GM18517 (cell line): ENCODE results near the gene CCDC167.
"Not testable (repeated sequence)": the region's sequence is repeated elsewhere in the genome, so short reads cannot be mapped to it uniquely, and the experiment has no call there.

Experiments
- ATAC-seq: cut with Tn5 transposase; IDR thresholded peaks from one replicate; pipeline ENCODE4 v1.9.1; 2021; ENCODE audit warnings: mild to moderate bottlenecking, moderate library complexity; ENCODE audit not compliant: unreplicated experiment

CCDC167 gene

DNA sequence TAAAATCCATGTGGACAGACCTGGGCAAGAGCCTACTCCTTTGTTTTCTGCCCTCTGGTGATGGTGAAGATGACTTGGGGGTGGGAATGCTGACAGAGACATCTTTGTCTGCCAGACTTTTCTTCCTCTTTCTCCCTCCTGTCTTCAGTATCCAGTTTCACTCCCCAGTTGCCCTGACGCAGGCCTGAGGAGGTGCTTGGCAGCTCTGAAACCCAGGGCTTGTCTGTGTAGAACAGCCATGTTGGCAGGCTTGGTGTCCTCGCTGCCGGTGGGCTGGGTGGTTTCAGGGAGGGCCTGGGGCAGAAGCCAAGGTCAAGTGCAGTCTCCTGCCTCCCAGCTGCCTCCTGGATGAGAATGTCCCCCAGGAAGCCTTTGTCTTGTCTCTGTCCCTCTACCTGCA, 22.5 kb downstream of the CCDC167 start:
- ATAC-seq, result no peak

DNA sequence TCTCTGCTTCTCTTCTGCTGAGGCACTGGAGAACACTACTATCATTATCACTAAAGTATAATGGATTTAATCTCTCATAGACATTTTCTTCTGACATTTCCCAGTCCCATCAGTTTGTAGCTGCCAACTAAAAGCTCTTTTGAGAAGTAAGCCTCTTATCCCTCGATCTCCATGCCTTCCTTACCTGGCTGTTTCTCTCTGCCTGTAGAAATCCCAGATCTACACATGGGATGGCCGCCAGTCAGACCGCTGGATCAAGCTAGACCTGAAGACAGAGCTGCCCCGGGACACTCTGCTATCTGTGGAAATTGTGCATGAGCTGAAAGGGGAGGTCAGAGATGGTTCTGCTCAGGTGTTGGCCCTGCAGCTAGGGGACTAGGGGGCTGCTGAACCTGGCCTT, 25.4 kb downstream of the CCDC167 start:
- ATAC-seq, result no peak

DNA sequence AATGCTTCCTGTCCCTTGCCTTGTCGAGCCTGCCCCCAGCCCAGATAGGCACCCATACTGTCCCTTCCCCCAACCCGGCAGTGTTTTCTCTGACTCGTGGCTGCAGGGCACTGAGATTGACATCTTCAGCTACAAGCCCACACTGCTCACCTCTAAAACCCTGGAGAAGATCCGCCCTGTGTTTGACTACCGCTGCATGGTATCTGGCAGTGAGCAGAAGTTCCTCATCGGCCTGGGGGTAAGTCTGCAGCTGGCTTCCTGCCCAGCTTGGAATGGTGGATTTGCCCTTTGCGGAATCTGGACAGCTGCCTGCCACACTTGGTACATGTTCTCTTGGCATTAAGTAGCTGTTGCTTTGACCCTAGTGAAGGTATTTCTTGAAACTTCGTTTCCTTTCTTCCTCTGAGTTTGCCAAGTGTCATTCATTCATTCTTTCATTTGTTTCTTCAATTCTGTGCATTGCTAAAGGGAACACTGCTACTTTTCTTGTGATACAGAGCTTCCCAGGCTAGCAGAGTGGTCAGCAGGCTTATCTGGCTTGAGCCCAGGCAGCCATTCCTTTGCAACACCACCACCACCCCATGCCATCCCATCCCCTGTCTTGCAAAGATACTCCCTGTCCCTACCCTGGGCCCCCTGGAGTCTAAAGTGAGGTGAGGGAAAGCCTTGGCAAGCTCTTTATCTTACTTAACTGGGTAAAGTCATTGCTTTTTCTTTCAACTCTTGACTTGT, 26.2 kb downstream of the CCDC167 start:
- ATAC-seq, result no peak

DNA sequence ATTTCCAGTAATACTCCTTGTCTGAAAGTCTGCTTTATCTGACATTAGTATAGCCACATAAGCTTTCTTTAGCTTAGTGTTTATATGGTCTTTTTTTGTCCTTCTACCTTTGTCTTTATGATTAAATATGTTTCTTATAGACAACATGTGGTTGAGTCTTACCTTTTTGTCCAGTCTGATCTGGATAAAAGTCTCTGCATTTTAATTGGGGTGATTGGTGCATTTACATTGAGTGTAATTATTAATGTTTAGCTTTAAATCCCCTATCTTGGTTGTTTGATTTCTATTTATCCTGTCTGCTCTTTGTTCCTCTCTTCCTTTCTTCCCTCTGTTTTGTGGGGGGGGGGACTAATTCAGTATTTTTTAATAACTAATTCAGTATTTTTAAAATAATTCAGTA, 32.0 kb downstream of the CCDC167 start:
- ATAC-seq, result no peak

DNA sequence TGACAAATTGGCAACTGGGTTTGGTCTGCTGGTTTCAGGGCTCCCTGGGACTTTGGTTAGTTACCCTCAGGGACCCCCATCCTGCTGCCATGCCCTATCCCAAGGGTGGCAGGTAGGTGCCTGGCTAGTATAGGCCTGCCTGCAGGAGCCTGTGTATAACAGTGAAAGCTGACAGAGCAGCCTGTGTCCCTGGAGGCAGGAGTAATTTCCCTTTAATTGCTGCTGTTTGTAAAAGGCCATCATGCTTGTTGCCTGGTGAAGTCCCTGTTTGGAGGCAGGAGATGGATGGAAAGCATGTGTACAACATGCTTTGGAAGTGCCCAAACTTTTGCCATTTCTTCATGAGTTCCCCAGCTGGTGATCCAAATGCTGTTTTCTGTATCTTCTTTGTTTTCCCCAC, 36.6 kb downstream of the CCDC167 start:
- ATAC-seq, result no peak

DNA sequence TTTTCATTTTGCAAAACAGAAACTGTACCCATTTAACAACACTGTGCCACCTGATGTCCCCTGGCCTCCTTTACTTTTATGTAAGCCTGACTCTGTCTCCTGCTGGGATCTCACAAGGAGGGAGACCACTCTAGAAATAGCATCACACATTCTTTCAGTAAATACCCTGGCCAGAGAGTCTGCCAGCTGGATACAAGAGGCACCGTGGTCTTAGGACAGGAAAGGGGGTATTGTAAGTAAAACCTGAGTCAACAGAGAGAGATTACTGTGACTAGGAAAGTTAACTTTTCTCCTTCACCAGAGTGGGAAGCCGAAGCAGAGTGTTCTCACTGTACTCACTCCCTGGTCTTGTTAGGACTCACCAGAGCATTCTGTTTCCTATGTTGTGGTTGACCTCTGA, 38.9 kb downstream of the CCDC167 start:
- no peak for ATAC-seq

DNA sequence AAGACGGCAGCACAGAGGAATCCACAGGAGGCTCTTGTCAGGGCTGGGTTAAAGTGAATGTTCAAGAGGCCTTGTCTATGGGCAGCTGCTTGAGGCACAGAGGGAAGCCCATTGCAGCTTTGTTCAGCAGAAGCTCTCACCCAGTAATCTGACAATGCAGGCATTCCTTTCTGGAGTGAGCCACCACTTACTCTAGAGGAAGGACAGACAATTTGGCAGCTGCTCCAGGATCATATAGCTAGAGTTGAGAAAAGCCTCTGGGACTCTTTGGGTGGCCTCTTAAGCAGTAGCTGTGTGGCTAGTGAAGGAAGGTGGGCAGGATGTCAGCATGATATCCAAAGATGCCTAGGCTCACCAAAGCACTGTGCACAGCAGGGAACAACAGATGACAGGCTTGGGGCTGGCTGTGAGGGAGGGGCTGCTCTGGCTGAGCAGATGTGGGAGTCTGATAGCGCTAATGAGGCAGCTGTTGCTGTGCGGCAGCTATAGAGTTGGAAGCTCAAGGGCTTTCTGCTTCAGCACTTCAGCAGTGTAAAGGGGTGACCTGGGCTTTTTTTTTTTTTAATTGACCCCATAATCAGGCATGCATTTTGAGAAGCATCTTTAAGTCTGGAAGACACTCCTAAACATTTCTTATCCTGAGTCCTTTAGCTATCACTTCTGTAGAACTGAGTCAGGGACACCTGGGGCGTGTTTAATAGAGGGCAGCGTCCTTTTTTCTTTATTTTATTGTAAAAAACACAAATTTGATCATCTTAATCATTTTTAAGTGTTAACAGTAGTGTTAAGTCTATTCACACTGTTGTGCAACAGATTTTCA, 39.5 kb downstream of the CCDC167 start:
- no peak for ATAC-seq

DNA sequence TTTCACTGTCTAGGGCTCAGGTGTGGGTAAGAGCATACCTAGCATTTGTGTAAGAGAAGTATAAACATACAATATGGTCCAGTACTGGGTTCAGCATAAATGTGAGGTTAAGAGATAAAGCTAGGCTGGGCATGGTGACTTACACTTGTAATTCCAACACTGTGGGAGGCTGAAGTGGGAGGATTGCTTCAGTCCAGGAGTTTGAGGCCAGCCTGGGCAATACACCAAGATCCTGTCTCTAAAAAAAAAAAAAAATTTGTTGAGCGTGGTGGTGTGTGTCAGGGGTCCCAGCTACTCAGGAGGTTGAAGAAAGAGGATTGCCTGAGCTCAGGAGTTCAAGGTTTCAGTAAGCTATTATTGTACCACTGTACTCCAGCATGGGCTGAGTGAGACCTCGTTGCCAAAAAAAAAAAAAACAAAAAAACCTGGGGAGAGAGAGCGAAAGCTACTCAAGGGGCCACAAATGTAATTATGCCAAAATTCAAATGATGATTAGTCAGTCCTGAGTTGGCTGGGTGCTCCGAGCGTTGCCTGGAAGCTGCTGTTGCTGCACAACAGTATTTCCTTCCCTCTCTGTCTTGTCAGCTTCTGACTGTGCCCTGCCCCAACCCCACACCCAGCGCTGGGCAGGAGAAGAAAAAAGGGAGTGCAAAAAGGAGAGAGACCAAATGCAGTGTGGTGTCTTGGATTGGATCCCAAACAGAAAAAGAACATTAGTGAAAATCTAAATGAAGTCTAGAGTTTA, 42.7 kb downstream of the CCDC167 start:
- ATAC-seq, result no peak

DNA sequence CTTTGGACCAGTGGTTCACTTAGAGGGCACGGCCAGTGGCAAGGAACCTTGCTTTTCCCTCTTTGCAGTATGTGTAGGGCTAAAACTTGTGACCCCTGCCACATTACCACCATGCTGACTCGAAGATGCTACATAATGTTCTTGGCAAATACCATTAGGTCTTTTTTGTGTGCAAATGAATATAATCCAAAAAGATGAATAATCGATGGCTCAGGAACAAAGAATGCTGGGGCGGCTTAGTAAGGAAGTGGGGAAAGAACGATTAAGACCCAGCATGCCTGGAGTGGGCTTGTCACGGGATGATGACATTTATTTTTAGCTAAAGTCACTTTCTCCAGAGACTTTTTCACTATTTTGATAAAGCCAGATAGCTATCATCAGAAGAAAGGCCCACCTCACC, 43.6 kb downstream of the CCDC167 start:
- no peak for ATAC-seq

DNA sequence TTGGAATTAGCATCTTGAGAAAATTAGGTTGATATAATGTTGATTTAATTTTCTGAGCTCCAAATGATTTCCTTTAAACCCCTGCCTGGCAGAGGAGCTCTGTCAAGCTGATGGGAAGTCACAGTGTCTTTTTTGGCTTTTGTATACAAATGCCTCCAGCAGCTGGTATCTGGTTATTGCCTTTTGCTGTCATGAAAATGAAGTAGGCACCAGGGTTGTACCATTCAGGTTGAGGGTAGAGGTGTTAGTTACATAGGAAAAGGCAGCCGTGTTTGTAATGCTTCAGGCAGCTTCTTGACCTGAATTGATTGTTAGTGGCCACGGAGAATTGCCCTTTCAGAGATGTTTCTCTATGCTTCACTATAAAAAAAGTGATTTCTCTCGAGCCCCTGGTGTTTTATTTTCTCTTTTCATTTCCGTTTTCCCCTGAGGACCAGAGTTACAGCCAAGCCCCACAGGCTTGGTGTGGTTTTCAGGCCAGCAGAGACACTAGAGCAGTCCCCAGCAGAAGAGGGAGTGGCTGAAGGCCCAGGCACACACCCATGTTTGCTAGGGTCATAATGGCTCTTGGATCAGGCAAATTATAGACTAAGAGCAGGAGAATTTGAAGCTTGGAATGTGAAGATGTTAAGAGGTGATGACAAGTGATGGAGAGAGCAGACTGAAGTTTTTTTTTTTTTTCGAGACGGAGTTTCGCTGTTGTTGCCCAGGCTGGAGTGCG, 45.1 kb downstream of the CCDC167 start:
- ATAC-seq, result no peak

DNA sequence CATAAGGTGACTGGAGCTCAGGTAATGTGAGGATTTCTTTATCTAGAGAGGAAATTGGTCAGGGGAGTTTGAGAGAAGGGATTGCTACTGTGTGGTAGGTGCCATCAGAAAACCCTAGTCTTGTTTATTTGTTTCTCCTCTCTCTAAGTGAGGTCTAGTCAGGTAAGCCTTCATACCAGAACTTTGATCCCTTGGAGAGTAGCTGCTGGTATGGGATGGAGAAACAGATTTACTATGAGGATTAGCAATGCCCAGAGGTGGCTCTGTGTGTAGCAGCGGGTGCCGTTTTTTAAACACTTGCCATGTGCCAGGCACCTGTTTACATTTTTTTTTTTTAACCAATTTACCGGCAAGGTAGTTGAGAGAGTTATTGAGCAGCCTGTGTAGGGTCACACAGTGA, 47.2 kb downstream of the CCDC167 start:
- no peak for ATAC-seq

DNA sequence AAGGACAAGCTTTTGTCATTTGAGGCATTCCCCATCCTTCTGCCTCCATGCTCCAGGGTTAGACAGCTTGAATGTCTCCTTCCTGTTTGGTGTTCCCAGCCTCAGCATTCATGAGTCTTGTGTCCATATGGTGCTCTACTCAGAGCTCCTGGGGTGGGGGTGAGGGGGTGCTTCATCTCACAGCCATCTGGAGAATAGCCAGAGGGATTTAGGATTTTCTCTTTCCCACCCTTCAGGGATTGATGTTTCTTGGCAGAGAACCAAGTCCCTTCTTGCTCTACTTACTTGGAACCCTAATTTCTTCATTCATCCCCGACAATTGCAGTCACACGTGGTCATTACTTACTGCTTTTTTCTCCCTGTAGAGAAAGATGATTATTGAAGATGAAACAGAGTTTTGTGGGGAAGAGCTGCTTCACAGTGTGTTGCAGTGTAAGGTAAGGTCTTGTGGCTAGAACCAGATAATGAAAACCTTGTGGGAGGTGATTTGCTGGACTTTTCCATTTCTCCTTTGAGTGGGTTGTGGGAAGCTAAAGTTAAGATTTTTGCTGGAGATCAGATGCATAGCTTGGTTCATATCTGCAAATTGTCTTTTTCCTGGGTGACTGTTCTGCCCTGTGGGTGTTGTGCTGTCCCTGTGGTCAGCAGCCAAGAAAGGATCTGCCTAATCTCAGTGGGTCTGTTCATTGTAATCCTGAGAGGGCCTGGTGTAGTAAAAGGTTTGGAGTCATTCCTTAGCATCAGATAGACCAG, 48.1 kb downstream of the CCDC167 start:
- no peak for ATAC-seq

DNA sequence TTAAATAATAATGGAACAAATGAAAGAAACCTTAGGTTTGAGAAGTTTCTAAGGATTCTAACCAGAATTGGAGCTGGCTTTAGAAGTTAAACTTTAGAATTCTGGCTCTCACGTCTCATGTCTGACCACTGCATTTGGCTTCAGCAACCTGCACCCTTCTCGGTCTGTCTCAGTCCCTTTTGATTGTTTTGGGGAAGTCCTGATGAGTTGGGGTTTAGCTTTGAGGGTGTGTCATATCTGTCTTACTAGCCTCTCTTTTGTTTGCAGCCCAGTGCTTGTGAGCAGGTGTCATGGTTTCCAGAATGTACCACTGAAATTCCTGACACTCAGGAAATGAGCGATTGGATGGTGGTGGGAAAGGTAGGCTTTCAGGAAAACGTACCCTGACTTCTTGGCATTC, 49.7 kb downstream of the CCDC167 start:
- ATAC-seq, result no peak

DNA sequence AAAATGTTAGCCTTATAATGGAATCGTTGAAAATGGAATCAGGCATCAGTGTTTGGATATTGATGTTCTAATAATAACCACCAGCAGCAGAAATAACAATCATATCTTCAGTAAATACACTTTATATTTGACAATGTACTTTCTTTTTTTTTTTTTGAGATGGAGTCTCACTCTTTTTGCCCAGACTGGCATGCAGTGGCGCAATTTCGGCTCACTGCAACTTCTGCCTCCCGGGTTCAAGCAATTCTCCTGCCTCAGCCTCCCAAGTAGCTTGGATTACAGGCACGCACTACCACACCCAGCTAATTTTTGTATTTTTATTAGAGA, 56.5 kb downstream of the CCDC167 start:
- not testable (repeated sequence) for ATAC-seq

DNA sequence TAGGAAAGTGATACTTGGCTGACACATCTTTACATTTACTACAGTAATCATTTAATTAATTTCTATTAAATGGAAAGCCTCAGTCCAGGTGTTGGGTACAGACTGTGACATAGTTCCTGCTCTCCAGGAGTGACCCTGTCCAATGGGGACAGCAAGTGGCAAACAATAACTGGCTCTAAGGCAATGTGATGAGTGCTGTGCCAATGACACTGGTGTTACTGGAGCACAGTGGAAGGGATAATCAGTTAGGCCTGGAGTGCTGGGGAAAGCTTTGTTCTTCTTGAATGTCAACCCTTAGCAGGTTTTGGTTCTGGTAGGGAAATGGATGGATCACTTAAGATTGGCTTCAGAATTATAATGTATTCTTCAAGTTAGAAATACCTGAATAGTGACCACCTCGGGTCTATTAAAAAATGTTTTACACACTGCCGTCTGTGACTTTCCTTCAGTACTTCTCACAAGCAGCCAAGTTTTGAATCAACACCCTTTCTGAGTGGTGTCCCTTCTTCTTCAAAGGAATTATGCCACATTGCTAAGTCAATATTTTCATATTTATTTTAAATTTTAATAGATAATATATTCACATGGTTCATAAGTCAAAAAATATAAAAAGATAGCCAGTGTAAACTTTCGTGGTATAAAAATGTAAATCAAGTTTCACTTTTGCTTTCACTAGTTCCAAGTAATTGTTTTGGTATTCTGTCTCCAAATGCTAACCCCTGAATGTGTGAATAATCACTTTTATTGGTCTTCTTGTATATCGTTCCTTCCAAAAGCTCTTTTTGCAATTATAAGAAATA, 57.1 kb downstream of the CCDC167 start:
- no peak for ATAC-seq

DNA sequence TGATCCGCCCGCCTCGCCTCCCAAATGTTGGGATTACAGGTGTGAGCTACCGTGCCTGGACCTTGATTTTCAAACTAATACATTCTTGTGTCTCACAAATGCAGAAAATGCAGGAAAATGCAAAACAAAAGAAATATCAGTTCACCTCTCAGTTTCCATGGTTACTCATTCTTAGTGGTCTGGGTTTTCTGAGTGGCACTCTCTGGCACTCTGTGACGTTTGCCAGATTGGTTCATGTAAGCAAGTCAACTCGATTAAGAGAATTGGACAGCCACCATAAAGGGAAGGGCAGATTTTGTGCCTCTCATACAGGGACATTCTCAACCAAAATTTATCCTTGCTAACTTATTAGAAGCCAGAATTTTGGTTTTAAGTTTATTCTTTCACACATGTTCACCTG, 58.0 kb downstream of the CCDC167 start:
- ATAC-seq, result no peak

DNA sequence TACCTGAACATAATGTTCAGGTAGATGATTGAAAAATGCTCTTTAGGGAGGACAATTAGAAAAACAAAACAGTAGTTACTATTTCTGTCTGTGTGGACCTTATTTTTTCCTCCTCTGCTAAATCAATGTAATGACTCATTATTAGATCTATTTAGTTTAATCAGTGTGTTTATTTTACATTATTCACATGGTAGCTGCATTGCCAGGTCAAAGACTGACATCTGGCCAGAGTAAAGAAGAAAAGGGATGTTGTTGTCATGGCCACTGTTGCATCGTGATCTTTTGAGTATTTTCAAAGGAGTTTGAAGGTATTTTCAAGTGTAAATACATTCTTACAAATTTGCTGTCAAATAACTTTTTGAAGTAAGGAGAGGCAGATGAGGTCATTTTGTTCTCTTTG, 60.8 kb downstream of the CCDC167 start:
- ATAC-seq, result no peak

DNA sequence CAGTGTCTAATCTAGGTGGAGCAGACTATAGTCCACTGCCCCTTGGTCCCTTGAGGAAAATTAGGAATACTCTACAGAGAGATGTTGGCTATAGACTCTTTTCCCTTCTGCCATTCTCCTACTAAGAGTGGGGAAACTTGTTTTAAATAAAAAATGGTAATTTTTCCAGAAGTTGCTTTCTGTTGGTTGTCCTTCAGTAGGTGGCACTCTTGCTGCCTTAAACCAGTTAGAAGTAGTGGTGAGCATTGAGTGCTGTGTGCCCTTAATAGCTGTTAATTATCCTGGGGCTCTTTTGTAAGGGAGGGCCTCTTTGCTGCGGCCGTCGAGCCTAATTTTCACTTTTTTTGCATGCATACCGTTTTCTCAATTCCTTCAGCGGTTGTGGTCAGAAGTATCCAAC, 63.9 kb downstream of the CCDC167 start:
- ATAC-seq, result no peak

DNA sequence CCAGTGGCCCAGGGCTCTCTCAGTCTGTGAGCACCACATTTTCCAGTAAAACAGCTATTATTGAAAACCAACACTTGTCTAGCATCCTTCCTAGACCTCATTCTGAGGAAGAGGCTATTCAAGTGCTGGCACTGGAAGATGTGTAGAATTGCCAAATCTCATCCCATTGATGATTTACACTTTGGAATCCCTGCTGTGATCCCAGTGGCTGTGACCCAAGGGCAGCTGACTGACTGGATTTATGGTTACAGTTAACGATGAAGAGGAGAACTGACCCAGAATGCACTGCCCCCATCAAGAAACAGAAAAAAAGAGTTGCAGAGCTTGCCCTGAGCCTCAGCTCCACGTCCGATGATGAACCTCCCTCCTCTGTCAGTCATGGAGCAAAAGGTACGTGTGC, 64.3 kb downstream of the CCDC167 start:
- no peak for ATAC-seq
